ENCODE measurements around the gene CTTNBP2.

GRCh38 chr7:117728890-117729624 is 144.2 kb downstream of the CTTNBP2 start:
- TF ChIP-seq YY1 (IDR thresholded peaks at IDR 0.05; ENCODE audit: low read depth) (no peak), RAD21 (IDR thresholded peaks at IDR 0.05; ENCODE audit: low read length) (no peak), CHD2 (IDR thresholded peaks at IDR 0.05; ENCODE audit: low read length, partially characterized antibody) (no peak), EZH2phosphoT487 (IDR thresholded peaks at IDR 0.05; ENCODE audit: borderline replicate concordance, low read depth) (no peak), FOXM1 (IDR thresholded peaks at IDR 0.05; ENCODE audit: low read depth) (no peak), POLR2AphosphoS5 (IDR thresholded peaks at IDR 0.05; ENCODE audit: low read depth, low read length) (no peak)
- TF ChIP-seq, protein P1, sequence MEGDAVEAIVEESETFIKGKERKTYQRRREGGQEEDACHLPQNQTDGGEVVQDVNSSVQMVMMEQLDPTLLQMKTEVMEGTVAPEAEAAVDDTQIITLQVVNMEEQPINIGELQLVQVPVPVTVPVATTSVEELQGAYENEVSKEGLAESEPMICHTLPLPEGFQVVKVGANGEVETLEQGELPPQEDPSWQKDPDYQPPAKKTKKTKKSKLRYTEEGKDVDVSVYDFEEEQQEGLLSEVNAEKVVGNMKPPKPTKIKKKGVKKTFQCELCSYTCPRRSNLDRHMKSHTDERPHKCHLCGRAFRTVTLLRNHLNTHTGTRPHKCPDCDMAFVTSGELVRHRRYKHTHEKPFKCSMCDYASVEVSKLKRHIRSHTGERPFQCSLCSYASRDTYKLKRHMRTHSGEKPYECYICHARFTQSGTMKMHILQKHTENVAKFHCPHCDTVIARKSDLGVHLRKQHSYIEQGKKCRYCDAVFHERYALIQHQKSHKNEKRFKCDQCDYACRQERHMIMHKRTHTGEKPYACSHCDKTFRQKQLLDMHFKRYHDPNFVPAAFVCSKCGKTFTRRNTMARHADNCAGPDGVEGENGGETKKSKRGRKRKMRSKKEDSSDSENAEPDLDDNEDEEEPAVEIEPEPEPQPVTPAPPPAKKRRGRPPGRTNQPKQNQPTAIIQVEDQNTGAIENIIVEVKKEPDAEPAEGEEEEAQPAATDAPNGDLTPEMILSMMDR (IDR thresholded peaks at IDR 0.05), result no peak
- TF ChIP-seq, protein P2, sequence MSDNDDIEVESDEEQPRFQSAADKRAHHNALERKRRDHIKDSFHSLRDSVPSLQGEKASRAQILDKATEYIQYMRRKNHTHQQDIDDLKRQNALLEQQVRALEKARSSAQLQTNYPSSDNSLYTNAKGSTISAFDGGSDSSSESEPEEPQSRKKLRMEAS (IDR thresholded peaks at IDR 0.05; ENCODE audit: low read depth), result no peak
